DND-41 (cell line): ENCODE results near the gene RBM5.

Experiments used
- CTCF ChIP-seq: IDR thresholded peaks from 2 replicates; pipeline ENCODE4 v1.5.1; 2012; ENCODE audit warnings: borderline replicate concordance, low read length, moderate library complexity, mild to moderate bottlenecking; ENCODE audit not compliant: poor library complexity, severe bottlenecking; ENCODE audit errors: extremely low read depth
- EZH2 ChIP-seq: IDR thresholded peaks from 3 replicates; pipeline ENCODE4 v1.6.1; 2012; ENCODE audit warnings: borderline replicate concordance, low read depth, mild to moderate bottlenecking, moderate library complexity, low read length, inconsistent platforms; ENCODE audit not compliant: severe bottlenecking

- TF ChIP-seq CTCF (no peak), EZH2 (no peak)
Observed at GRCh38 chr3:50138266-50139200, 49.8 kb downstream of the RBM5 start.
